ENCODE results near the gene FOXO6.

Gene FOXO6

DNA sequence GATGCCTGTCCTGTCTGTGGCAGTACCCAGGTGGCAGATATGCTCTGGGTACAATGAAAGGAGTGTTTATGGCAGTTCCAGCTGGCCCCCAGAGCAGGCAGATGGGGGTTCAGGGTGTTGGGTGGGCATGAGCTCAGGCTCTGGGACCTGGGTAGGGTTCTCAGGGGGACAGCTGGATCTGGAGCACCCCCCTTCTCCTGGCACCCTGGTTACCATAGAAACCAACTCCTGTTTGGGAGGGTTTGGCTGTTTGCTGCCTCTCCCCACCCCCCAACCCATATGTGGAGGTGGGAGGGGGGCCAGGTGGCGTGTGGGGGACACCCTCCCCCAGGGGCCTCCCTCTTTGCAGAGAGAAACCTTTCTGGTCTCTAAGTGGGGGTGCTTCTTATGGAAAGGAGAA, 7.1 kb downstream of the FOXO6 start:
- no peak for DNase-seq

- DNase-seq: no peak
Observed at GRCh38 chr1:41368801-41369200, 7.6 kb downstream of the FOXO6 start.

DNA sequence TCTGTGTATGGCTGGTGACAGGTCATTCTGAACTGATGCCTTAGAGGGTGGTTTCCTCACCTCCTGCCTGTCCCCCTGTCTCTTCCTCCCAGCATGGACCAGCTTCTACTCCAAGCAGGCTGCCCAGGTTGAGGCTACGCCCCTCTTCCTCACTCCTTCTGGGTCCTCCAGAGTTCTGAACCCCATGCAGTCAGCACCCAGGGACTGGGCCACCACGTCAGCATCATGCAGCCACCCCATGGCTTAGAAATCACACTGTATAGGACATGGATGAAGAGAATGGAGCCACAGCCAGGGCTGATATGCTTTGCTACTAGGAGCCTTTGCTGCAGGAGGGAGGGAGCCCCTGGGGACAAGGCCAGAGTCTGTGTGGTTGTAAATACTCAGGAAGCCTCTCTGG, 8.3 kb downstream of the FOXO6 start:
- DNase-seq: no peak

DNA sequence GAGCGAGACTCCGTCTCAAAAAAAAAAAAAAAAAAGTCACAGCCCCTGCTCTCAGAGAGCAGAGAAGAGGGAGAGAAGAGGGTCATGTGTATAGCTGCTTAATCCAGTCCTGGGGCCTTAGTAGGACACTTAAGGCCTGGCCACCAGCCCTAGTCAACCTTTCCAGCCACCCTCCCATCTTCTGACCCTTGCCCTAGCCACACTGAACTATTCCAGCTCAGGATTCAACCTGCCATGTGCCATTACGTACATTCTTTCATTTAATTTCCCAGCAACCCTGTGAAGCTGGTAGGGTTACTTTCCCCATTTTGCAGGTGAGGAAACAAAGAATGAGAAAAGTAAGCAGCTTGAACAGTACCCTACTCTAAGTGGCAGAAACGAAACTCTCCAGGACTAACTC, 9.0 kb downstream of the FOXO6 start:
- no peak for DNase-seq

DNA sequence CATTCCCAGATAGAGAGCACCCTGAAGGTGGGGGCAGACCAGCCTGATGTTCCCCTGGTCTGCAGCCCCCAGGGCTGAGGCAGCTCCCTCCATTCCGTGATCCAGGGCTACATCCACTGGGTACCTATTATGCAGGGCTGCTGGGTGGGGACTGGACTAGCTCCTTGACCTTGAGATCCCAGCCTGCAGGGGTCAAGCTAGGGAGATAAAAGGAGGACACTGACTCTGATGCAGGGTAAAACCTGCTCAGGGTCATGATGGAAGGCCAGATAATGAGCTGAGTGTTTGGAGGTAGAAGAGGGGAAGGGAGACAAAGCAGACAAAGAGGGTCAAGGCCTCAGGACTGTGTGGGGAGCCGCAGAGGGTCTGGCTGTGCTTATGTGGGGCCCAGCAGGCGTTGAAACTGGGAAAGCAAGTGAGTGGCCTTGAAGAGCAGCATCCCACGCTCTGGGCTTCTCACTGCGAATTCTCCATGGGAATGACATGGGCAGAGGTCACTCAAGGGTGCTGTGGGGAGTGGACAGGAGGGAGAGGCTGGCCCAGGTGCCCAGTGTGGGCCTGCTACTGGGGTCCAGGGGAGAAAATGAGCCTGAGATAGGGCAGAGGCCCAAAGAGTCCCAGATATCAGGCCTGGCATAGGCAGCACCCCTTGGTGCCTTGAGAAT, 9.7 kb downstream of the FOXO6 start:
- no peak for DNase-seq

GRCh38 chr1:41371630-41372599, 10.7 kb downstream of the FOXO6 start:
- DNase-seq: peak; percentile 89

DNA sequence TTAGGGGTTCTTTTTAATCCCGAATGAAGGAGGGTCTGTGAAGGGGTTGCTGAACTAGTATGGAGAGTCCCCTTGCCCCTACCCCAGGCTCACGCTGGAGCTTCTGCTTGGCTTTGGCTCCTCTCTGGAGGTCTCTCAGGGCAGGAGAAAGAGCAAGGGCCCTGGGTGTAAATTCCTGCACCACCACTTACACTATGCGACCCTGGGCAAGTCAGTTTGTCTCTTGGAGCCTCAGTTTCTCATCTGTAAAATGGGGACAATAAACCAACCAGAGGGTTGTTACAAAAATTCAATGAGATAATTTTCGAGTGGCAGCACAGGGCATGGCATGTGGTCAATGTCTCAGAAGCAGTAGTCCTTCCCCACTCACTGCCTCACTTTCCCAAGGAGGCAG, 11.4 kb downstream of the FOXO6 start:
- DNase-seq: no peak

DNA sequence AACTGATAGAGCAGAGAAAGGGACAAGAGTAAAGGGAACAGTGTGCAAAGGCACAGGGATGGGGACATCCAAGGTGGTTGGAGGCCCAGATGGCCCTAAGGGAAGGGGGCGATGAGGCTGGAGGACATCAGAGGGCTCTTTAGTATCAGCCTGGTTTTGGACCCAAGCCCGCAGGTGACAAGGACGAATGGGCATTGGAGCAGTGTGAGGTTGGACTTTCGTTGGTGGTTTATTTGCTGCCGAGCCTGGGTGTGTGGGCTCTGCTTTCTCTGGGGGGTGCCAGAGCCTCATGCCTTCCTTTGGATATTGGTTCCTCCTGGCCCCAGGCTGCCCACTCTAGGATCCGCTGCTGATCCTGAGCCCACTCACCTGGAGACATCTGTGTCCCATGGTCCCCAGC, 12.1 kb downstream of the FOXO6 start:
- DNase-seq: no peak

- DNase-seq: no peak
Observed at GRCh38 chr1:41374711-41375110, 13.5 kb downstream of the FOXO6 start.

- no peak for DNase-seq
Observed at GRCh38 chr1:41377397-41377796, 16.2 kb downstream of the FOXO6 start.

DNA sequence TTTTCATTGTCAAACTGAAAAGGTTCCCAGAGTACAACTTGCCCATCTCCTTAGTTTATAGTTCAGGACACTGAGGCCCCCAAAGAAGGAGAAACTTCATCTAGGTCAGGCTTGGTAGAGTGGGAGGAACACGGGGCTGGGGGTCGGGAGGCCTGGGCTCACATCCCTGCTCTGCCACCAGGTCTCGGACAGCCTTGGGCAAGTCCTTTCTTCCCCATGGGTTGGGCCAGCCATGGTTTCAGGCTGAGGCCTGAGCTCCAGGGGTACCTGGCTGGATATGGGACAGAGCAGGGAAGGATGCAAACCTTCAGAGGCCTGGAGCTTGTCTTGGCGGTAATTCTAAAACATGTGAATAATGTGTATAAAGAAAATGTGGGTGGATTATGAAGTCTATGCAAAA, 17.0 kb downstream of the FOXO6 start:
- DNase-seq: no peak

- no peak for DNase-seq
Observed at GRCh38 chr1:41378999-41379737, 17.9 kb downstream of the FOXO6 start.

DNA sequence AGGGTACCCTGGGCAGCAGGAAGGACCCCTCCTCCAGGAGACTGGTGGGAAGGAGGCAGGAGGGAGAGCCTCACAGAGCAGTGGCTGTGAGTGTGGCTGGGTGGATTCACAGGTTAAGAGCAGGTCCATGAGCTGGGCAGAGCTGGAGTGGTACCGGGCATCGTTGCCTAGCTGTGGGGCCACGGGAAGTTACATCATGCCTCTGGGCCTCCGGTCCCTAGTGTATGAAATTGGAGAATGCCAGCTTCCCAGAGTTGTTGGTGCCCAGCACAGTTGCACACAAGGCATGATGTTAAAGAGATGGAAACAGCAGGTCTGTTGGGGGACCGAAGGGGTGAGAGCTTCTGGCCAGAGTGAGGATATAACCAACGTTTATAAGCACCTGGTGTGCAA, 18.5 kb downstream of the FOXO6 start:
- DNase-seq: no peak

GRCh38 chr1:41380195-41380594, 19.0 kb downstream of the FOXO6 start:
- DNase-seq: no peak

GRCh38 chr1:41380979-41381691, 19.9 kb downstream of the FOXO6 start:
- peak; percentile 85 for DNase-seq

GRCh38 chr1:41381692-41382479, 20.7 kb downstream of the FOXO6 start:
- DNase-seq: peak; percentile 81

DNA sequence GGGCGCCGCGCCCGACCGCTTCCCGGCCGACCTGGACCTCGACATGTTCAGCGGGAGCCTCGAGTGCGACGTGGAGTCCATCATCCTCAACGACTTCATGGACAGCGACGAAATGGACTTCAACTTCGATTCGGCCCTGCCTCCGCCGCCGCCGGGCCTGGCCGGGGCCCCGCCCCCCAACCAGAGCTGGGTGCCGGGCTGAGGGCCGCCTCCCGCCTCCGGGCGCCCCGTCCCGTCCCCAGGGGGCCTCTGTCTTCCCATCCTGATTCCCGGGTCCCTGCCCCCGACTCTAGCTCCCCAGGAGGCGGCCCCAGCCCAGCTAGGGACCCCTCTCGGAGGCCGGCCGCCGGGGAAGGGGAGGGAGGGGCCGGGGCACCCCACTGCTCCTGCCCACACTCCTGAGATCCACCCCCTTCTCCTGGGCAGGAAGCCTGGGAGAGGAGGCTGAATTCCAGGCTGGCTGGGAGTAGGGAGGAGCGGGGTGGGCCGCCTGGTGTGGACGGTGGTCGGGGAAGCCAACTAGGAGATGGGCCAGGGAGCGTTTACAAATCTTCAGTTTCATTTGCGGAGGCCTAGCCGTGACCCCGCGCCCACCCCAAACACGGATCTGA, 21.4 kb downstream of the FOXO6 start:
- DNase-seq: peak; percentile 69

DNA sequence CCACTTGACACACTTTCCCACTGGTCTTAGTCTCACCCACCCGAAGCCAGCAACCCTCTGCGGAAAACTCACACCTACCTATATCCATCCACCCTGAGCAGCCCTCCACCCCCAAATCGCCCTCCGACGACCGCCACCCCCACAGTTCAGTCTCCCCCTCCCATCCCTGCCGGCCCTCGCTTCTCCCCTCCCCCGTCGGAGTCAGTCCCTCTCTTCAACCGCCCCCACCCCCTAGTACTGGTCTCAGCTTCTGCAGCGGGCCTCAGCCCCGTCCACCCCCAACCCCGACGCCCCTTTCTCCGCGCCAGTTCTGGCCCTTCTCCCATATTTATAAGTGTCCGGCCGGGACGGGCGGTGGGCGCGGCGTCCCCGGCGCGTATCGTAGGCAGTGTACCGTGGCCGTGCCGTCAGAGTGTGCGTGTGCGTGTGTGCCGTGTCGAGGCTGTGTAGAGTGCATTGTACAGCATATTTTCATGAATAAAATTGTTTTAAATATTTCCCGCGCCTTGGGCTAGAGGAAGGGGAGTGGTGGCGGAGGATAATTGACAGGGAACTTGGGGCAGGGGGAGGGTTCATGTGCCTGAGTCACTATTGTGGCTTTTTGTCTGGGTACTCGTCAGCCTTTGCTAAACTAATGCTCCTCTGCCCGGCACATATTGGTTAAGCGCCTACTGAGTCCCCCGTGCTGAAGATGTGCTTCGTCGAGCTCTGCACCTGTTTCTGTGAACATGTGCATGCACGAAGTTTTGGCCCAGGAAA, 22.0 kb downstream of the FOXO6 start:
- DNase-seq: peak; percentile 78

GRCh38 chr1:41384579-41384978, 23.3 kb downstream of the FOXO6 start:
- no peak for DNase-seq

DNA sequence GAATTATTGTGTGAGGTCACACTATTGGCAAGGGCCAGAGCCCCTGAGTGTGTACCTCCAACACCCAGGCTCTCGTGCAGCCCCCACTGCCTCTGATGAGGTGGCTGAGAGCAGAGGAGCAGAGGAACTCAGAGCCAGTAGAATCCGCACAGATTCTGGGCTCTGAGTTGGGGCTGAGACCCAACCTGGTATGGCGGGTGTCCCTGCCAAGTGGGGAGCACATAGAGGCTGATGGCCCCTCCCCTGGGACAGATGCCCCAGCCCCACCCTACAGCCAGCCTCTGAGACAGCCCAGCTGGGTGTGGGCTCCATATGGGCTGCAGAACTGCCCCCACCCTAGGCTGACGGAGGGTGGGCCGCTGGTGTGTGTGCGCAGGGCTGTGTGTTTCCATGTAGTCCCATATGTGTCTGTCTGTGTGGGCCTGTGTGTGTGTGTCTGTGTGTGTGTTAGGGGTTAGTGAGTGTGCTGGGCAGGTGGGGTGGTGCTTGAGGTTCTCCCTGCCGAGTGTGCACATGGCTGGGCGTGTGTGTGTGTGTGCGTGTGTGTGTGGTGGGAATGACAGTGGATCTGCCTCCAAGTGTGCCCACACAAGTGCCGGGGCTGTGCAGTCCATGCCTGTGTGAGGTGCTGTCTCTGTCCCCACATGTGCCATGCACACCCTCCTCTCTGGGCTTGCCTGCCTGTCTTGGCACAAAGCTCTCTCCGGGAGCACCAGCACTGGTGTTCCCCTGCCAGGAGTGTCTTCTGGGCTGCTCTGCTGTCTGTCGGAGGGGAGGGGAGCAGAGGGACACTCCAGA, 24.4 kb downstream of the FOXO6 start:
- DNase-seq: no peak

All from eye (tissue), 1 donor.